ENCODE results near the gene SFXN3.
A peak's percentile ranks its signal among the peaks of the same experiment; 100 is the strongest.

SFXN3 gene

DNA sequence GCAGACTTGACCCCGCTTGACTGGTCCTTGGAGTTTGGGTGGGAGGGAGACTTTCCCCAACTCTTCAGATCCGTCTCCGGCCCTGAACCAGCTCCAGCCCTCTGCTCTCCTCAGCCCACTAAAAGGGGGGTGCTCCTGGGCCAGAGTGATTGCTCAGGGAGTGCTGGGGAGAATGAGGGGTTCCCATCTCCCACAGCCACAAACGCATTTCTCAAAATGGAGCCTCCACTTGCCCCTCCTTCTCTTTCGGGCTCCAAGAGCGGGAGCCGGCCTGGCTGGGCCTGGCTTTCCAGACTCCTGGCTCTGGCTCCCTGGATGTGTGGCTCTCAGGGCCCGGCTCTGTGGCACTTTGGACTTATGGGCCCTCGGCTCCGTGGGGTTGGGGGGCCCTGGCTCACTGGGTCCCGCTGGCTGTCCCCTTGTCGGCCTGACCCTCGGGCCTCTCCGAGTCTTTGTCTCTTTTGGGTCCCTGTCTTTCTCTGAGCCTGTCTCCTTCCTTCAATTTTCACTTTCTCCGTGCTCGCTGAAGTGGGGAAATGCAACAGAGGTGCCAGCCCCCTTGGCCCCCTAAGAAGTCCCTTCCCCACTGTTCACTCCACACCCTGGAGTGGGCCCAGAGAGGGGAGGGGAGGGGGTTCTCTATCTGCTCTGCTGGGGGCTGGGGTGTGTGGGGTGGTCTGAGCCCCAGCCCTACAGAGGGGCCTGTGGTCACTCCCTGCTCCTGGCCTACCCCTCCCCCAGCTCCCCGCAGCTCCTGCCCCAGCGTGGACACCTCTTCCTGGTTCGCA lies 30.7 kb upstream of the SFXN3 start:
- no peak for DNase-seq

DNA sequence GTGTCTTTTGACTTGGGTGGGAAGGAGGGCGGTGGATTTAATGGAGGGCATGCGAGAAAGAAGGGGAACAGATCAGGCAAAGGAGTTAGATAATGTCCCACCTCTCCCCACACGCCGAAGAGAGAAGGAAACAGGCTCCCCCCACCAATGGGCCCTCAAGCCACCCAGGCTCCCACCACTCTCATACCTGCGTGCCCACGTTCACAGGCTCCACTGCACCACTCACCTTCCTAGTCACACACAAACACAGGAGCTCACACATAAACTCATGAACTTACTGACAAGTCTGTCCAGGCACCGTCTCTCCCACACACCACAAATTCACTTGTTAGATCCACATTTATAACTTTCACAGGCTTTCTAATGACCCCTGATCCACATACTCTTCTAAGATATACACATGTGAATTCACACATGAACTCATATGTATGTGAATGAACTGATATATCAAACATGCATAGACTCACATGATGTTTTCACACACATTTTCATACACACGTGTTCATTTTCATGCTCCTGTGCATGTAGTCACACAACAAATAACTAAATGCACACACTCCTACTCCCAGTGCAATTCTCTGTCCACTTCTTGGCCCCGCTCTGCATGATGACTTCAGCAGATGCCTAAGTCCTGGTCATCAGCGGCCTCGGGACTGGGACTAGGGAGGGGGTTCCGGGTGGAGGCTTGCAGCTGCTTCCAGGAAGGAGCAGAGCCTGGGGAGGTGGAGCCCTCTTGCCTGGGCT lies 29.9 kb upstream of the SFXN3 start:
- DNase-seq: no peak

DNA sequence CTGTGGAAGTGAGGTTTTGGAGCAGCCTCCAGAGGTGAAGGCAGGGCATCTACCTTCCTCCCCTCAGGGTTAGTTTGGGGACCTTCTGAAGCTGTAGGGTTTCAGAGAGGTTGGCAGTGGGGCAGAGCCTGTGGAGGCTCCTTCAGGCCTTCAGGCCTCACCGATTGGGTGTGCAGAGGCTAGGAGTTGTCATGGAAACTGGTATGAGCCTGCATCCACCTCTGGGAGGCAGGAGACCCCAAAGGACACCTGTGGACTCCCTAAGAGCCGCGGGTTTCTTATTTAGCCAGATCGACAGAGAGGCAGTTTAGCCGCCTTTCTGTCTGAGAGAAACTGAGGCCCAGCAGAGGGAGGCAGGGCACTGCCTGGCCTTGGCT lies 29.4 kb upstream of the SFXN3 start:
- DNase-seq: no peak

DNA sequence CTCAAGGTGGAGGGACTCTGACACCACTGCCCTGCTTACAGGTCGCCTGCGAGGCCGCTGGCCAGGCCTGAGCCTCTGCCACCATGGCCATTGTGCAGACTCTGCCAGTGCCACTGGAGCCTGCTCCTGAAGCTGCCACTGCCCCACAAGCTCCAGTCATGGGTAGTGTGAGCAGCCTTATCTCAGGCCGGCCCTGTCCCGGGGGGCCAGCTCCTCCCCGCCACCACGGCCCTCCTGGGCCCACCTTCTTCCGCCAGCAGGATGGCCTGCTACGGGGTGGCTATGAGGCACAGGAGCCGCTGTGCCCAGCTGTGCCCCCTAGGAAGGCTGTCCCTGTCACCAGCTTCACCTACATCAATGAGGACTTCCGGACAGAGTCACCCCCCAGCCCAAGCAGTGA lies 28.6 kb upstream of the SFXN3 start:
- DNase-seq: no peak

DNA sequence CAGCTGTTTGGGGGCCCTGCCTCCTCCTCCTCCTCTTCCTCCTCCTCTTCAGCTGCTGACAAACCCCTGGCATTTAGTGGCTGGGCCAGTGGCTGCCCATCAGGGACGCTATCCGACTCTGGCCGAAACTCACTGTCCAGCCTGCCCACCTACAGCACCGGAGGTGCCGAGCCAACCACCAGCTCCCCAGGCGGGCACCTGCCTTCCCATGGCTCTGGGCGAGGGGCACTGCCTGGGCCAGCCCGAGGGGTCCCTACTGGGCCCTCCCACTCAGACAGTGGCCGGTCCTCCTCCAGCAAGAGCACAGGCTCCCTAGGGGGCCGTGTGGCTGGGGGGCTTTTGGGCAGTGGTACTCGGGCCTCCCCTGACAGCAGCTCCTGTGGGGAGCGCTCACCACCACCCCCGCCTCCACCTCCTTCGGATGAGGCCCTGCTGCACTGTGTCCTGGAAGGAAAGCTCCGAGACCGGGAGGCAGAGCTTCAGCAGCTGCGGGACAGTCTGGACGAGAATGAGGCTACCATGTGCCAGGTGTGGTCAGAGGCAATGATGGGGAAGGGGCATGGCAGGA lies 27.3 kb upstream of the SFXN3 start:
- no peak for DNase-seq

DNA sequence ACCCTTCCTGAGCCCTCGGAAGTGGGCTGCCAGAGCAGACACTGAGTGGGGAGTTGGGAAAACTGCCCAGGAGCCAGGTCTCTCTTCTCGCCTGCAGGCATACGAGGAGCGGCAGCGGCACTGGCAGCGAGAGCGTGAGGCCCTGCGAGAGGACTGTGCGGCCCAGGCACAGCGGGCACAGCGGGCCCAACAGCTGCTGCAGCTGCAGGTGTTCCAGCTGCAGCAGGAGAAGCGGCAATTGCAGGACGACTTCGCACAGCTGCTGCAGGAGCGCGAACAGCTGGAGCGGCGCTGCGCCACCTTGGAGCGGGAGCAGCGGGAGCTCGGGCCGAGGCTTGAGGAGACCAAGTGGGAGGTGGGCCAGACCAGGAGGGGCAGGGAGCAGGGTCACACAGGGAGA lies 25.7 kb upstream of the SFXN3 start:
- DNase-seq: no peak

DNA sequence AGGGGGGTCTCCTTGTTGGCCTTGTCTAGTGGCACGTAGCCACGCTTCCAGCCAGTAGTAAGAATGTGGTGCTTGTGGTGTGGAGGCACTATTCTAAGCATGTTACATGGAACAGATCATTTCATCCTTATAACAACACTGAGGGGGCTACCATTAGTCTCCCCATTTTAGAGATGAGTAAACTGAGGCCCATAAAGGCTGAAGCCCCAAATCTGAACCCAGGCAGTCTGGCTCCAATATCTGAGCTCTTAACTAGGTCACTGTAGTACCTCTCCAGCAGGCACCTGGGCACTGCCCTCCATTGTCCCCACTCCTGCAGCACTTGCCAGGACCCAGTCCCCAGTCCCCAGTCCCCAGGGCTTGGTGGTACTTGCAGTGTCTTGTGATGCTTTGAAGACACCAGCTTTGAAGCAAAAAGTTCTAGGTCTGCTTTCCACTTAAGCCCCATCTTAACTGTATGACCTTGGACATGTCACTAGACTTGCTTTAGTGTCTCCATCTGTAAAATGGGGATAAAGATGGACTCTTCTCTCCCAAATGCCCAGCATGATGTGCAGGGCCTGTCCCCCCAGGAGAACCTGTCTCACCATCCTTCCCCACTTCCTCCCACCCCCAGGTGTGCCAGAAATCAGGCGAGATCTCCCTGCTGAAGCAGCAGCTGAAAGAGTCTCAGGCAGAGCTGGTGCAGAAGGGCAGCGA lies 25.0 kb upstream of the SFXN3 start:
- no peak for DNase-seq

DNA sequence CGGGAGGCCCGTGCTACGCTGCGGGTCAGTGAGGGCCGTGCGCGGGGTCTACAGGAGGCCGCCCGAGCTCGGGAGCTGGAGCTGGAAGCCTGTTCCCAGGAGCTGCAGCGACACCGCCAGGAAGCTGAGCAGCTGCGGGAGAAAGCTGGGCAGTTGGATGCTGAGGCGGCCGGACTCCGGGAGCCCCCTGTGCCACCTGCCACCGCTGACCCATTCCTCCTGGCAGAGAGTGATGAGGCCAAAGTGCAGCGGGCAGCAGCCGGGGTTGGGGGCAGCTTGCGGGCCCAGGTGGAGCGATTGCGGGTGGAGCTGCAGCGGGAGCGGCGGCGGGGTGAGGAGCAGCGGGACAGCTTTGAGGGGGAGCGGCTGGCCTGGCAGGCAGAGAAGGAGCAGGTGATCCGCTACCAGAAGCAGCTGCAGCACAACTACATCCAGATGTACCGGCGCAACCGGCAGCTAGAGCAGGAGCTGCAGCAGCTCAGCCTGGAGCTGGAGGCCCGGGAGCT lies 24.4 kb upstream of the SFXN3 start:
- no peak for DNase-seq

DNA sequence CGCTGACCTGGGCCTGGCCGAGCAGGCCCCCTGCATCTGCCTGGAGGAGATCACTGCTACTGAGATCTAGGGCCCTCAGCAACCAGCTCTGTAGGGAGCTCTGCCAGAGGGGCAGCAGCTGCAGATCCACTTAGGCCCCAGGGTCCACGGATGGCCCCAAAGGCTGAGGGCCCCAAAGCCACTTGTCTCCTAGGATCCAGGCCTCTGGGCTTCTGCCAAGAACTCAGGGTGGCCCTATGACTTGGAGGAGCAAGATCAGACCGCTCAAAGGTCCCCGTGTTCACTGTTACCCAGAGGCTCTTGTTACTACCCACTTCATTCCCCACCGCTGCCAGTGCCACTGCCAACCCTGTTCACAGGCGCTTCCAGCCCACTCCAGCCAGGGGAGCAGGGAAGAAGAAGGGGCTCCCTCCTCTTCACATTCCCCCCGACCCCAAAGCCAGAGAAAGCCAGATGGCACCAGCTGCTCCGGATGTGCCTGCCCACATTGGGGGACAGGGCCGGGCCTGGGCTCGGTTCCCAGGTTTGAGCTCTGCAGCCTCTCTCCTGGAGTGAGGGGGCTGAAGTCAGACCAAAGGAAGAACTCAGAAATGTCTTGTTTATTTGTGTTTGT lies 23.8 kb upstream of the SFXN3 start:
- DNase-seq: no peak

DNA sequence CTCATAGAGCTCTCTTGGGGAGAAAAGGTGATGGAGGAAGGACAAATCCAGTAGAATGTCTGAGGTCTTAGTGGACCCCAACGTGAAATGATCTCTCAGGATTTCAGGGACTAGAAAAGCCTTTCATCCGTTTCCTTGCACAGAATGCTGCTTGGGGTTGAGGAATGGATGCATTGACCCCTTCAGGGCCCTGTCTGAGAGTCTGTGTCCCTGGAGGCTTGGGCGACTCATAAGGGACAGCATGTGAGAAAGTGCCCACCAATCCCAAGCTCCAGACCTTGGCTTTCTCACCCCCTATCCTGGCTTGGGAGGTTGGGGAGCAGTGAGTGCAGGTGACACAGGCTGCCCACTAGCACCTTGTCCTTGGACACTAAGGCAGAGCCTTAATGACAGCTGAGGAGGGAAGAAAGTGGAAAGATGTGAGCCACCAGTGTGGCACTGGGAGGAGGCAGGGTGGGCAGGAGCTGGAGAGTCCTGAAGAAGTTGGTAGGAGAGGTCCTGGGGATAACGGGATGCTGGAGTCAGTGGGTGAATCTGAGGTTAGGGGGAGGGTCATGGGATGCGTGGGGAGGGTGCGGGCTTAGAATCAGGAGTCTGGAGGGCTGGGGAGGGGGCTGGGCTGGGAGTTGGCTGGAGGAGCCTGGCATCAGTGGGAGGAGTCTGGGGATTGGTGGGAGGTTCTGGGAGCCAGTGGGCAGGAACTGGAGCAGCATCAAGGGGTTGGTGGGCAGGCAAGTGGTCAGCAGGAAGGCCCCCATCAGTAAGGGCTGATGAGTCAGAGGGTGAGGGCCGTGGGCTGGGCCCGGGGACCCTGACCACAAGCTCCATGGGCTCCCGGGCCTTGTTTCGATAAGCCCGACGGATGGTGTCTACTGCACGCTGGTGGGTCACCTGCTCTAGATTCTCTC lies 22.9 kb upstream of the SFXN3 start:
- DNase-seq: no peak

DNA sequence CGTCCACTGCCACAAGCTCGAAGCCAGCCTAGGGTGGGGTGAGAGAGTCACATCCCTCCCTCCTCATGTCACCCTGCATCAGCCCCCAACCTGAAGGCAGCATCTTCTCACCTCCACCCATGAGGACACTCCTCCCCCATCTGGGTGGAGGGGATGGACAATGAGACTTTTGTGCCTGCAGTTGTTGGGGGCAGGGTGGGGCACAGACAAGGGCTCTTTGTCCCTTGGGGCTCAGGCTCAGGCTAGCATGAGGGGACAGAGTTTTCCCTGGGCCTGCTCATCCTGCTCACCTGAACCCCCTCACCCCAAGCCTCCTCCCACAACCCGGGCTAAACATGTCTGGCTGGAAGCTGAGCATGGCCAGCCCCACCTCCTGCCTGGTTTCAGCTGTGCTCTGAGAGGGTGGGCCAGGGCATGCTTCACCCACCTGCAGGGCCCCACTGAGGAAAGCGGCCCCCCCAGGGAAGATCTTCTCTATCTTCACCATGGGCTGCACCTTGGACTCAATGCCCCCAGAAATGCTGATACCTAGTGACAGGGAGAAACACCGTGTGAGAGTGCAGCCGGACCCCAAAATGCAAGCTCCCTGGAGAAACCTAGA lies 22.1 kb upstream of the SFXN3 start:
- DNase-seq: no peak

DNA sequence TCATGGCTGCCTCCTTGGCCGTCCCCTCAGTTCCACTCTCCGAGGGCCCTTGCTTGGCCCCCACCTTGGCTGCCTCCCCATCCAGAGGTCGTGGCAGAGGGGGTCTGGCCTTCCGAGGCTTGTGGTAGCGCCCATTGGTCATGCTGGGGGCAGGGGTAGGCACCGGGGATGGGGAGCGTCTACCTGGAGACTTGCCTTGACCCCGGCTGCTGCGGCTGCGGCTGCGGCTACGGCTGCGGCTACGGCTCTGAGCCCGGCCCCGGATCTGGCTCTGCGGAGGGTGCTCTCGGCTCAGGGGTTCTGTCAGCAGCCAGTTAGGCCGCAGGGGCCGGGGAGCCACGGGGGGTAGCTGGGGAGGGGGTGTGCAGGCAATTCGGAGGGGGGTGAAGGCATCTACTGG lies 20.7 kb upstream of the SFXN3 start:
- DNase-seq: no peak

DNA sequence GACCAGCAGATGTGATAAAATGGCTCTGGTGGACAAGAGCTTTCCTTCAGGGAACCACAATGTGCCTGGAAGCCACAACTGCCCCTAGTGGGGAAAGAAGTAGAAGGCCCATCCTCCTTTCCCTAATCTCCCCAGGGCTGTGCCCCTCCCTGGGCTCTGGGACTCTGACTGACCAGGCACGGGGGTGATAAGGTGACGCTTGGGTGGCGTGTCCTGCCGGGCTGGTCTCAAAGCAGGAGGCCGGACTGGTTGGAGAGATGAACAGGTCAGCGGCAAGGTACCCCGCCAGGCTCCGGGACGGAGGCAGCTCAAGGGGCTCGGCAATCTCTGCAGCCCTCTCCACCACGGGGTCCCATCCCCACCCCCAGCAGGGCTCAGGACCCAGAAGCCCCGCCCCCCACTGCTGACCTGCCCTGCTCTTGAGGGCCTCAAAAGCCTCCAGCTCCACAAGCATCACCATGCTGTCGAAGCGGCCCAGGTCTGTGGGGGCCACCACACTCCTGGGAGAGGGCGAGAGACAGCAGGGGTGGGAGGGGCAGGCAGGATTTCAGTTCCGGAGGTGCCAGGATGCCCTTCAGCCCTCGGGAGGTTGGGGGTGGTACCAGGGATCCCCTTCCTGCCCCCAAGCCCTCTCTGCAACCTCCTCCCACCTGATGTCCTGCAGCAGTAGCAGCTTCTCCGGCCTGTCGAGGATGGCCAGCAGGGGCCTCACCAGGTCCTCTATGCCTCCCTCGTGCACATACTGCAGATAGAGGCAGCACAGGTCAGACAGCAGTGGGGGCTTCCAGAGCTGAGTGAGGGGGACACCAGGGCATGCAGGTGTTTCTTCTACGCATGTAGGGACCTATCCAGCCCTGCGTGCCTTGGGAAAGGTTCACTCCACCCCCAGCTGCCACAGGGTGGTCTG lies 19.3 kb upstream of the SFXN3 start:
- no peak for DNase-seq

DNA sequence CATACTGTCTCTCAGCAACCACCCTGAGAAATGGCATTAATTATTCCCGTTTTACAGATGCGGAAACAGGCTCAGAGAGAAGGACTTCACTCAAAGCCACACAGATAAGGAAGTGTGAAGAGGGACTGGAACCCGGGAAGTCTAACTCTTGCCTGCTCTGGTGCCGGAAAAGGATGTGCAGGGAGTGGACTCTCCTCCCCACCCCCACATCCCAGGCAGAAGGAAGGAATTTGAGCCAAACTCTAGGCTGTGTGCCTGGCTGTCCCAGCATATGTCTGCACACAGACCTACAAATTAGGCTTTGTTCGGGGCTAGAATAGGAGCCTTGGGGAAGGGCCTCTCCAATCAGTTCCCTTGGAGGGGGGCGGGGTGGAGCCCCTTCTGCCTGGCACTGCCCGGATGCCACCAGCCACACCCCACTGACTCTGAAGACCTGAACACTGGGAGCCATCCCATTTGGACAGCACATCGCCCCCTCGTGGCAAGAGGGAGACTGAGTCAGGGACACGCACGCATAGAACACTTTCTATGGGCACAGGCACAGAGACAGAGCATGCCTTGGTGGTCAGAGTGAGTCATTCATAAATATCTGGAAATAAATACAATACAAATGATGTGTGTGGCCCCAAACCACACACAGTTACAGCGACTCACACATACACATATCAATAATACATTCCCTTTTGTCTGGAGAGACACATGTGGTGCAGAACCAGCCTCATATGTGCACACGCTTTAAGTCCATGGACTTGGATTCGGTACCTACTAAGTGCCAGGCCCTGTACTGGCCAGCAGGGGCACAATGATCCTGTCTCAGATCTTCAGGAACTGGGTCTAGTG lies 18.3 kb upstream of the SFXN3 start:
- peak; percentile 34 for DNase-seq

DNA sequence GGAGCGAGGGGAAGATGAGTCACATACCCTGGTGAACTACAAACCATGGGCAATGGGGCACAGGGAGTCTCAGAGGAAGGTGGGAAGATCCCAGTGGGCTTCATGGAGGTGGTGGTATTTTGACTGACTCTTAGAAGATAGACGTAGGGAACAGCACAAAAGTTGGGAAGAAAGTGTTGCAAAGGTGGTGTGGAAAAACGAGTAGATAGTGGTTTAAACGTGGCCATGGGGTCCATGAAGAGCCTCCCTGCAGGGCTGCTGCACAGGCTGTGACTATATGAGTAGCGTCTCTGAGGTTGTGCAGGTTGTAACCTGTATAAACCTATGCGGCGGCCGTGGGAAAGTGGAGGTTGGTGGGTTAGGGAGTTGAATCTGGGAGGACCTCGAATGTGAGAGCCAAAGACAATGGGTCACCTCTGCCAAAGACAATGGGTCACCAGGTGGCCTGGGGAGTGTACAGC lies 17.6 kb upstream of the SFXN3 start:
- no peak for DNase-seq

DNA sequence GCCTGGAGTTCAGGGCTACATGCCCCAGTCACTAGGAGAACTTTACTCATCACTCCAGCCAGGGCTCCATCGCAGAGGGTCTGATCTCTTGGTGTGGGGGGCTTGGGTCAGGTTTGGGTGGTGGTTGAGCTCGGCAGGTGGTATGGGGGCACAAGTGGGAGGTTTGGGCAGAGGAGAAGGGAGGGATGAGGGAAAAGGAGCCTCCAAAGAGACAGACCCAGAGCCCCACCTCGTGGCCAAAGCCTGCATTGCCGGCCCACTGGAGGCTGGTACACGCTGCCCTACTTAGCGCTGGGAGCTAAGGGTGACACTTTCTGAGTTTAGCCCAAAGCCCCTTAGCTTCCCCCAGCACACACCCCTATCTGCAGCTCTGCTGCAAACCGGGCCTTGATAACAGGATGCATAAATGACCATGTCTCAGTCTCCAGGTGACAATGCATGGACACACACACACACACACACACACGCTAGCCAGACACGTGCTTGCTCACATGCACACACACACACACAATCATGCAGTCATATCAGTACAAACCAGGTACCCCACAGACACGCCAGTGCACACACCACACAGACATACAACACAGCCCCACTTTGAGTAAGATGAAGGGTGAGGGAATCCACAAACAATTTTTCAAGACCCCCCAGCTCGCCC lies 16.7 kb upstream of the SFXN3 start:
- DNase-seq: no peak

DNA sequence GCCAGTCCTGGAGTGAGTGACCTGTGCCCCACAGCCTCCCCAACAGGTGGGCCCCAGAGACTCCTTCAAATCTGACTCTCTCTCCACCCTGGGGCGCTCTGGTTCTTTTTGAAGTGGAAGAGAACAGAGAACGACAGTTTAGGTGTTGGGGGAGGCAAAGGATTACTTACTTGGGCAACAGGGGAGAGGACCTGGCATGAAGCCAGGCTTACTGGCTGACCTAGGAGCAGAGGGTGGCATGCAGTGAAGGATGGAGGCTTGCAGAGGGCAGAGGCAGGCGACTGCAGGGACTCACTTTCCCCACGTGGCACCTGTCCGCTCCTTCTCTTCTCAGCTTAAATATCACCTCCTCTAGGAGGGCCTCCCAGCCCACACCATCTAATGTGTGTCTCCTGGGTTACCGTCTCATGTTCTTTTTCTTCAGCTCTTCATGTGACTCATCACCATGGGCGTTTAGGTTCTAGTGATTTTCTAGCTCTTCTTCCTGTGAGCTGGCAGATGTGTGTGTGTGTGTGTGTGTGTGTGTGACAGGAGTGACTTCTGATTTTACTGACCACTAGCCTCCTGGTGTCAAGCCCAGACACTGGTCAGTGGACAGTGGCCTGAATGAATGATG lies 16.0 kb upstream of the SFXN3 start:
- DNase-seq: no peak

DNA sequence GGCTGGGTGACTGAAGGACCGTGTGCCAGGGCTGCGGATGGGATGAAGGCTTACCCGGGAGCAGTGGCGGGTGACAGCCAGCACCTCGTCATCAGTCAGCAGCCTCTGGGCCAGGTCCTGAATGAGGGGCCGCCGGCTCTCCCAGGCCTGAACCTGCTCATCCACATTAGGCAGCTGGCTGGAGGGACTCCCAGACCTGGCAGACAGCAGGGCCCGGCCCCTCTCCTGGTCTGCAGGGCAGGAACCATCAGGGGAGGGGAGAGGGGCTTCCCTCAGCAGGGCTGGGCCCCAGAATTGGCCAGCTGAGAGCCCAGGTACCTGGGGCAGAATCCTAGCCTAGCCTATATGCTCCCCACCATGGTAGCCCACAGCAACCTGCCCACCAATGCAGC lies 15.5 kb upstream of the SFXN3 start:
- DNase-seq: no peak

All from NCI-H187 treated with DMSO at 0.1 percent for 48 hours (cell line).